ENCODE data around the gene SMAD6.

GRCh38 chr15:66822576-66822975 is 120.5 kb downstream of the SMAD6 start:
- TF ChIP-seq POLR2A (IDR thresholded peaks at IDR 0.05) = no peak
- no peak for TF ChIP-seq CTCF (IDR thresholded peaks at IDR 0.05)
- no peak for TF ChIP-seq EP300 (IDR thresholded peaks at IDR 0.05)
- TF ChIP-seq POLR2AphosphoS5 (IDR thresholded peaks at IDR 0.05) = no peak
